Activated gamma-delta T cell treated with anti-CD3 and anti-CD28 coated beads, Interleukin-2, amount 50 U/mL, for 16 hours (primary cell): ENCODE results near the gene SCYL1.

ENCODE experiments used
- DNase-seq: peaks from one replicate; pipeline ENCODE4 v3.0.0-alpha.2; 2020; ENCODE audit warnings: low read depth

The SCYL1 gene

GRCh38 chr11:65571420-65571819 lies 46.5 kb downstream of the SCYL1 start:
- DNase-seq, result no peak

GRCh38 chr11:65571940-65572339 lies 47.1 kb downstream of the SCYL1 start:
- DNase-seq, result no peak

GRCh38 chr11:65572356-65573051 lies 47.6 kb downstream of the SCYL1 start, which contains the start of gene FAM89B:
TSS of gene FAM89B (plus strand) at chr11:65572538. CDS start at chr11:65572670, 132 bp downstream.
- peak; percentile 75 for DNase-seq

- DNase-seq, result no peak
Measured at GRCh38 chr11:65573391-65574079, 48.7 kb downstream of the SCYL1 start.

GRCh38 chr11:65574109-65574810 lies 49.4 kb downstream of the SCYL1 start:
- DNase-seq, result peak; percentile 76

- DNase-seq, result no peak
Measured at GRCh38 chr11:65574811-65575567, 50.1 kb downstream of the SCYL1 start.

GRCh38 chr11:65575568-65576231 lies 50.8 kb downstream of the SCYL1 start, which contains the start of gene EHBP1L1:
TSS of gene EHBP1L1 (plus strand) at chr11:65576053. CDS start at chr11:65576303, 250 bp downstream.
- peak; percentile 57 for DNase-seq

- DNase-seq, result no peak
Measured at GRCh38 chr11:65576232-65576866, 51.5 kb downstream of the SCYL1 start.

GRCh38 chr11:65576867-65577755 lies 52.2 kb downstream of the SCYL1 start:
- no peak for DNase-seq

GRCh38 chr11:65577756-65578109 lies 52.9 kb downstream of the SCYL1 start:
- no peak for DNase-seq

GRCh38 chr11:65578134-65578533 lies 53.3 kb downstream of the SCYL1 start:
- DNase-seq, result no peak

- DNase-seq, result no peak
Measured at GRCh38 chr11:65578667-65579066, 53.8 kb downstream of the SCYL1 start.

GRCh38 chr11:65579291-65579690 lies 54.4 kb downstream of the SCYL1 start:
- DNase-seq, result no peak

GRCh38 chr11:65580031-65580692 lies 55.3 kb downstream of the SCYL1 start:
- no peak for DNase-seq

- no peak for DNase-seq
Measured at GRCh38 chr11:65580756-65581155, 55.9 kb downstream of the SCYL1 start.

GRCh38 chr11:65581928-65582327 lies 57.0 kb downstream of the SCYL1 start:
- no peak for DNase-seq

GRCh38 chr11:65583589-65583988 lies 58.7 kb downstream of the SCYL1 start:
- no peak for DNase-seq

- no peak for DNase-seq
Measured at GRCh38 chr11:65584106-65584505, 59.2 kb downstream of the SCYL1 start.

GRCh38 chr11:65584723-65585171 lies 59.9 kb downstream of the SCYL1 start:
- DNase-seq, result no peak
